Nephron (organoid): ENCODE data around the gene CEP152.

Experiments used
- H3K27ac Mint-ChIP-seq, 3 experiments: 2 replicates each; pipeline ENCODE4 v1.8.0; 2020; ENCODE audit warnings: mixed read lengths in 3 of 3, mild to moderate bottlenecking in 2 of 3, moderate library complexity in 1 of 3
- H3K27me3 Mint-ChIP-seq: 2 replicates; pipeline ENCODE4 v1.8.0; 2021; ENCODE audit warnings: low read depth, mild to moderate bottlenecking, moderate library complexity, mixed read lengths
- H3K36me3 Mint-ChIP-seq: 2 replicates; pipeline ENCODE4 v1.8.0; 2020; ENCODE audit warnings: low read depth, mixed read lengths
- H3K4me1 Mint-ChIP-seq: 2 replicates; pipeline ENCODE4 v1.8.0; 2020; ENCODE audit warnings: mixed read lengths
- H3K4me3 Mint-ChIP-seq, 3 experiments: 2 replicates each; pipeline ENCODE4 v1.8.0; 2020; ENCODE audit warnings: mild to moderate bottlenecking in 3 of 3, mixed read lengths in 3 of 3, moderate library complexity in 2 of 3
- H3K9me3 Mint-ChIP-seq: 2 replicates; pipeline ENCODE4 v1.8.0; 2020; ENCODE audit warnings: mixed read lengths
- CTCF ChIP-seq, 3 experiments: fragments of 200-600 bp; sonication (generic); IDR thresholded peaks; one replicate each; pipeline ENCODE4 v1.5.0; 2021; ENCODE audit warnings: antibody characterized with exemption in 3 of 3; ENCODE audit not compliant: unreplicated experiment in 3 of 3

The CEP152 gene

GRCh38 chr15:48761393-48762158 lies 49.3 kb downstream of the CEP152 start:
- Mint-ChIP-seq H3K27ac (no peak overlapping the region), H3K27me3 (no peaks in the 10 kb centered on the region), H3K4me1 (no peaks in the 10 kb centered on the region), H3K4me3 (no peak overlapping the region), H3K9me3 (no peaks in the 10 kb centered on the region), H3K36me3 (peaks cover 19% of the 10 kb centered on the region)
- TF ChIP-seq CTCF (IDR thresholded peaks at IDR 0.05; ENCODE audit: unreplicated experiment in 3 of 3), result no peak

- H3K27me3 Mint-ChIP-seq, result no peaks in the 10 kb centered on the region
- H3K9me3 Mint-ChIP-seq, result no peaks in the 10 kb centered on the region
- H3K4me3 Mint-ChIP-seq, result no peak overlapping the region
- H3K27ac Mint-ChIP-seq, result no peak overlapping the region
- peaks cover 18% of the 10 kb centered on the region for H3K36me3 Mint-ChIP-seq
- TF ChIP-seq CTCF (IDR thresholded peaks at IDR 0.05; ENCODE audit: unreplicated experiment in 3 of 3), result no peak
- no peaks in the 10 kb centered on the region for H3K4me1 Mint-ChIP-seq
Measured at GRCh38 chr15:48759921-48760320, 50.9 kb downstream of the CEP152 start.

- Mint-ChIP-seq H3K9me3 (no peaks in the 10 kb centered on the region), H3K4me1 (no peaks in the 10 kb centered on the region), H3K27me3 (no peaks in the 10 kb centered on the region), H3K27ac (no peak overlapping the region), H3K4me3 (no peak overlapping the region), H3K36me3 (peaks cover 8% of the 10 kb centered on the region)
- no peak for TF ChIP-seq CTCF (IDR thresholded peaks at IDR 0.05; ENCODE audit: unreplicated experiment in 3 of 3)
Measured at GRCh38 chr15:48757661-48758060, 53.2 kb downstream of the CEP152 start.

- Mint-ChIP-seq H3K36me3 (peaks cover 13% of the 10 kb centered on the region), H3K27ac (no peak overlapping the region), H3K4me1 (no peaks in the 10 kb centered on the region), H3K9me3 (no peaks in the 10 kb centered on the region), H3K27me3 (no peaks in the 10 kb centered on the region), H3K4me3 (no peak overlapping the region)
- TF ChIP-seq CTCF (IDR thresholded peaks at IDR 0.05; ENCODE audit: unreplicated experiment in 3 of 3), result no peak
Measured at GRCh38 chr15:48754011-48754410, 56.9 kb downstream of the CEP152 start.

- no peaks in the 10 kb centered on the region for H3K27me3 Mint-ChIP-seq
- H3K27ac Mint-ChIP-seq, result no peak overlapping the region
- H3K9me3 Mint-ChIP-seq, result no peaks in the 10 kb centered on the region
- H3K36me3 Mint-ChIP-seq, result peaks cover 24% of the 10 kb centered on the region
- H3K4me1 Mint-ChIP-seq, result no peaks in the 10 kb centered on the region
- no peak for TF ChIP-seq CTCF (IDR thresholded peaks at IDR 0.05; ENCODE audit: unreplicated experiment in 3 of 3)
- no peak overlapping the region for H3K4me3 Mint-ChIP-seq
Measured at GRCh38 chr15:48751595-48751994, 59.3 kb downstream of the CEP152 start.

- H3K27me3 Mint-ChIP-seq, result no peaks in the 10 kb centered on the region
- no peaks in the 10 kb centered on the region for H3K9me3 Mint-ChIP-seq
- TF ChIP-seq CTCF (IDR thresholded peaks at IDR 0.05; ENCODE audit: unreplicated experiment in 3 of 3), result no peak
- H3K4me1 Mint-ChIP-seq, result no peaks in the 10 kb centered on the region
- no peak overlapping the region for H3K27ac Mint-ChIP-seq
- H3K4me3 Mint-ChIP-seq, result no peak overlapping the region
- peaks cover 21% of the 10 kb centered on the region for H3K36me3 Mint-ChIP-seq
Measured at GRCh38 chr15:48748535-48748934, 62.3 kb downstream of the CEP152 start.
